Neutrophil (primary cell): Measurements from ENCODE around the gene GAL.

ENCODE experiments used
- H3K27ac ChIP-seq: fragments of 200-600 bp; sonication (generic); 2 replicates; pipeline ENCODE4 v1.5.1; 2016; ENCODE audit warnings: mild to moderate bottlenecking, moderate library complexity
- H3K27me3 ChIP-seq: fragments of 200-600 bp; sonication (generic); 2 replicates; pipeline ENCODE4 v1.6.0; 2016; ENCODE audit warnings: mild to moderate bottlenecking
- H3K36me3 ChIP-seq: fragments of 200-600 bp; sonication (generic); 2 replicates; pipeline ENCODE4 v1.5.1; 2017
- H3K4me1 ChIP-seq, 2 experiments: fragments of 200-600 bp in 1 of 2; sonication (generic) in 1 of 2; 1 replicate in 1 of 2; 2 replicates in 1 of 2; pipeline versions ENCODE4 v1.5.1 to v1.6.1; 2013 to 2016; ENCODE audit warnings: low read depth in 1 of 2, low read length in 1 of 2, mild to moderate bottlenecking in 1 of 2, moderate library complexity in 1 of 2; ENCODE audit not compliant: control insufficient read depth in 1 of 2, insufficient read depth in 1 of 2
- H3K4me3 ChIP-seq, 2 experiments: fragments of 200-600 bp in 1 of 2; sonication (generic) in 1 of 2; 1 replicate in 1 of 2; 2 replicates in 1 of 2; pipeline ENCODE4 v1.5.1; 2013 to 2016; ENCODE audit warnings: low read depth in 1 of 2, low read length in 1 of 2, mild to moderate bottlenecking in 1 of 2, moderate library complexity in 1 of 2
- H3K9me3 ChIP-seq: fragments of 200-600 bp; sonication (generic); 2 replicates; pipeline ENCODE4 v1.5.1; 2016
- TF ChIP-seq, protein P1 (sequence below): fragments of 200-600 bp; sonication (generic); IDR thresholded peaks from 2 replicates; pipeline ENCODE4 v1.5.1; 2016; ENCODE audit warnings: antibody characterized with exemption

GAL gene

DNA sequence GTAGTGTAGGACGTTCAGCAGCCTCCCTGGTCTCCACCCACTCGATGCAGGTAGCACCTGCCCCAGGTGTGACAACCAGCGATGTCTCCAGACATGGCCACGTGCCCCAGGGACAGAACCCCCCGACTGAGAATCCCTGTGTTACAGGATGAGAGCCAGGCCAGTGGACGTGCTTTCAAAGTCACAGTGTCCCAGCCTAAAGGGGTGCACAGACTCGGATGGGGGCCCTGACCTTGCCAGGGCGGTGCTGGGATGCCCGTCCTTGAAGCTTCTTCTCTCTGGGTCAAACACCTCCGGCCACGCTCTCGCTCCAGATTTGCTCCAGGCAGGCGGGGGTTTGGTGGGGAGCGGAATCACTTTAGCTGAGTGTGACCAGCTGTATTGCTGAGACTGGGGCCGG, 23.3 kb upstream of the GAL start:
- no peaks in the 10 kb centered on the region for H3K9me3 ChIP-seq
- H3K4me1 ChIP-seq = no peaks in the 10 kb centered on the region
- peaks cover 6% of the 10 kb centered on the region for H3K27me3 ChIP-seq
- TF ChIP-seq, protein P1, sequence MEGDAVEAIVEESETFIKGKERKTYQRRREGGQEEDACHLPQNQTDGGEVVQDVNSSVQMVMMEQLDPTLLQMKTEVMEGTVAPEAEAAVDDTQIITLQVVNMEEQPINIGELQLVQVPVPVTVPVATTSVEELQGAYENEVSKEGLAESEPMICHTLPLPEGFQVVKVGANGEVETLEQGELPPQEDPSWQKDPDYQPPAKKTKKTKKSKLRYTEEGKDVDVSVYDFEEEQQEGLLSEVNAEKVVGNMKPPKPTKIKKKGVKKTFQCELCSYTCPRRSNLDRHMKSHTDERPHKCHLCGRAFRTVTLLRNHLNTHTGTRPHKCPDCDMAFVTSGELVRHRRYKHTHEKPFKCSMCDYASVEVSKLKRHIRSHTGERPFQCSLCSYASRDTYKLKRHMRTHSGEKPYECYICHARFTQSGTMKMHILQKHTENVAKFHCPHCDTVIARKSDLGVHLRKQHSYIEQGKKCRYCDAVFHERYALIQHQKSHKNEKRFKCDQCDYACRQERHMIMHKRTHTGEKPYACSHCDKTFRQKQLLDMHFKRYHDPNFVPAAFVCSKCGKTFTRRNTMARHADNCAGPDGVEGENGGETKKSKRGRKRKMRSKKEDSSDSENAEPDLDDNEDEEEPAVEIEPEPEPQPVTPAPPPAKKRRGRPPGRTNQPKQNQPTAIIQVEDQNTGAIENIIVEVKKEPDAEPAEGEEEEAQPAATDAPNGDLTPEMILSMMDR = no peak
- H3K36me3 ChIP-seq = no peaks in the 10 kb centered on the region
- no peak overlapping the region for H3K4me3 ChIP-seq
- no peak overlapping the region for H3K27ac ChIP-seq

DNA sequence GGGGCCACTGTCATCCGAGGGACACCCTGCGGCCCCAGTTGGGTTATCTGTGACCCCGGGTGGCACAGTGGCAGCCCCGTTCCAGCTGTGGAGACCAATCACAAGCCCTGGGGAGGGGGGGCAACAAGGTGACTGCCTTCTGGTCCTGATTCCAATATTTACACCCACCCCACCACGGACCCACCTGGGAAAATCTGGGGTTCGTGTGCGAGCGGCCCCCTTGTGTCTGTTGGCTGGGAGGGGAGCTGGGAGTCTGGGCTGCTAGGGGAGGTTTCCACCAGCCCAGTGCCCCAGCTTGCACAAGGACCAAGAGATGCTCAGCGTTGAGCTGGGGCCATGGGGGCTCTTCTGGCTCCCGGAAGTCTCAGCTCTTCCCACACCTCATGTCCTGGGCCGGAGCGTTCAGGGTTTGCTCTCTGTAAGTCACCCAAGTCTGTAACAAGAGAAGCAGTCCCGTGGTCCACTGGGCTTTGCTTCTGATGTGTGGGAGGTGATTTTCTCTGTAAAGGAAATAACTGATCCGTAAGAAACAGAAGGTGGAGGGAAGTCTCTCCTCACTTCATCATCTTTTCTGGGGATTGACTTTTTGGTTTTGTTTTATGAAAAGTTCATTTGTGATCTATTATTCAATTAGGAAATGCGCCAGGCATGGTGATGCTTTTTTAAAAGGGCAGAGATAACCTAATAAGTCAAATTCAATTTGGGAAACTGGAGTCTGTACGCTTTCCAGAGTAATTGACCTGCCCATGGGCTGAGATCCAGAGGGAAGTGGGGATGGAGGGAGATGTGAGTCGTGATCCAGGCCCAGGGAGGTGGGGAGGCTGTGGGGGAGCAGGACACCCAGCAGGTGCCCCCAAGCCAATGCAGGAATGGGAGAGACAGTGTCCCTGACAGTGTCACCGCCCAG, 22.4 kb upstream of the GAL start:
- TF ChIP-seq, protein P1 = no peak
- H3K4me3 ChIP-seq = no peak overlapping the region
- peaks cover 6% of the 10 kb centered on the region for H3K27me3 ChIP-seq

DNA sequence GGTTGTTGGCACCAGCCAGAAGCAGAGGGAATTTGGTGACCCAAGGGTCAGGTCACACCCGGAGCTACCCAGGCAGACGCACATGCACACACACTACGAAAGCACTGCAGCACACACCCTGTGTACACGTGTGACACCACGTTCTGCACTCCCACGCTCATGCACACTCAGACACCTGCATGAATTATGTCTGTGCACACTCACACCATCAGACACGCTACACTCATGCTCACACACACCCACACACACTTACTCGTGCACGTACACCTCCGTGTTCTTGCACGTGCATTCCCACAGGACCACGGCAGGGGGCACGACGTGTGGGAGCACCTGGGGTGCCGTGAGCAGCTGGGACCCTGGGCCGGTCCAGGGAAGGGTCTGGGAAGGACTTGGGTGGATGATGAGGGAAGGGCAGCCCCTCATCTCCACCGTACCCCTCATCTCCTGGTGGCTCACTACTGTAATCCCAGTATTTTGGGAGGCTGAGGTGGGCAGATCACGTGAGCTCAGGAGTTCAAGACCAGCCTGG, 20.8 kb upstream of the GAL start:
- Histone ChIP-seq H3K36me3 (no peaks in the 10 kb centered on the region), H3K4me1 (no peaks in the 10 kb centered on the region), H3K9me3 (no peaks in the 10 kb centered on the region), H3K27ac (no peak overlapping the region), H3K27me3 (peaks cover 6% of the 10 kb centered on the region), H3K4me3 (no peak overlapping the region)
- TF ChIP-seq, protein P1 = no peak

More for the DNA sequence above, 22.4 kb upstream of the GAL start:
- H3K36me3 ChIP-seq = no peaks in the 10 kb centered on the region
- no peaks in the 10 kb centered on the region for H3K9me3 ChIP-seq
- no peaks in the 10 kb centered on the region for H3K4me1 ChIP-seq
- no peak overlapping the region for H3K27ac ChIP-seq

DNA sequence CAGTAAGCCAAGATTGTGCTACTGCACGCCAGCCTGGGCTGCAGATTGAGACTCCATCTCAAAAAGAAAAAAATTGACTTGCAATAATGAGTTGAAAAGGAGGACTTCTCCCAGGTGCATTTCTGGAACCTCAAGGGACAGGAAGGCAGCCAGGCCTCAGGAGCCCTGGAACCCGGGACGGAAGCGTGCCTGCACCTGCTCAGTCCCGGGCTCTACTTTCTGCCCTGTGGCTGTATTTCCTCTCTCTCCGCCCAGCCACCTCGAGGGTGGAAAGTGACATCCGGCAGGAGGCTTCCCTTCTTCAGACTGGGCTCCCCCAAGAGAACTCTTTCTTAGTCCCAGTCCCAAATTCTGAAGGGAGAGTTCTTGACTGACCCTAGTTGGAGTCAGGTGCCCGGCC, 20.2 kb upstream of the GAL start:
- peaks cover 6% of the 10 kb centered on the region for H3K27me3 ChIP-seq
- TF ChIP-seq, protein P1 = no peak

DNA sequence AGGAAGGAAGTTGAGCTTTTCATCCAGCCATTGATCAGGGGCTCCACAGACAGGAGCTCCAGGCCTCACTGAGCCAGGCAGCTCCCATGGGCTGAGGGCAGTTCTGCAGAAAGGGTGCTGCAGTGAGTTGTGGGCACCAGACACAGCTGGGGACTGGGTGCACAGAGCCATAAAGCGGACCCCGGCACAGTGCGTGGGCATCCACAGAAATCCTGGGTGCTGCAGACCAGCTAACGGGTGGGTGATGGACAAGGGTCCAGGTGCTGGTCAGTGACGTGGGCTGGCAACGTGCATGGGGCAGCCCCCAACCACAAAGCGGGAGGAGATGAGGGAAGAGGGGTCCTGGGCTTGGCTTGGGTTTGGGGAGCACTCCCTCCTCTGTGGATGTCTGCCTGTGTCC, 19.4 kb upstream of the GAL start:
- H3K9me3 ChIP-seq = no peaks in the 10 kb centered on the region
- H3K4me3 ChIP-seq = no peak overlapping the region
- H3K27me3 ChIP-seq = peaks cover 6% of the 10 kb centered on the region
- no peak overlapping the region for H3K27ac ChIP-seq
- no peaks in the 10 kb centered on the region for H3K36me3 ChIP-seq
- TF ChIP-seq, protein P1 = no peak
- no peaks in the 10 kb centered on the region for H3K4me1 ChIP-seq

More for the DNA sequence above, 20.2 kb upstream of the GAL start:
- Histone ChIP-seq H3K36me3 (no peaks in the 10 kb centered on the region), H3K9me3 (no peaks in the 10 kb centered on the region), H3K4me3 (no peak overlapping the region), H3K4me1 (no peaks in the 10 kb centered on the region), H3K27ac (no peak overlapping the region)
